GM18868 (cell line): ENCODE data around the gene TMEM181.
A peak's percentile ranks its signal among the peaks of the same experiment; 100 is the strongest.
"Not testable (repeated sequence)": the region's sequence is repeated elsewhere in the genome, so short reads cannot be mapped to it uniquely, and the experiment has no call there.

ENCODE experiments used
- ATAC-seq: cut with Tn5 transposase; IDR thresholded peaks from one replicate; pipeline ENCODE4 v1.9.1; 2021; ENCODE audit warnings: mild to moderate bottlenecking, moderate library complexity; ENCODE audit not compliant: unreplicated experiment

The TMEM181 gene

GRCh38 chr6:158655569-158656450, 95.9 kb downstream of the TMEM181 start:
- ATAC-seq, result no peak

GRCh38 chr6:158656986-158657385, 97.1 kb downstream of the TMEM181 start:
- not testable (repeated sequence) for ATAC-seq

GRCh38 chr6:158660333-158660754, 100.5 kb downstream of the TMEM181 start:
- ATAC-seq, result no peak

GRCh38 chr6:158661156-158661685, 101.3 kb downstream of the TMEM181 start:
- ATAC-seq, result no peak

GRCh38 chr6:158662607-158662953, 102.7 kb downstream of the TMEM181 start:
- ATAC-seq, result no peak

GRCh38 chr6:158662954-158663624, 103.2 kb downstream of the TMEM181 start:
- ATAC-seq, result no peak

- no peak for ATAC-seq
Observed at GRCh38 chr6:158663625-158664165, 103.8 kb downstream of the TMEM181 start.

- no peak for ATAC-seq
Observed at GRCh38 chr6:158665332-158665731, 105.4 kb downstream of the TMEM181 start.

GRCh38 chr6:158666628-158667359, 106.9 kb downstream of the TMEM181 start:
- ATAC-seq, result no peak

- peak; percentile 45 for ATAC-seq
Observed at GRCh38 chr6:158667360-158667981, 107.6 kb downstream of the TMEM181 start.

- no peak for ATAC-seq
Observed at GRCh38 chr6:158668707-158669103, 108.8 kb downstream of the TMEM181 start.

GRCh38 chr6:158669145-158670035, 109.5 kb downstream of the TMEM181 start:
- ATAC-seq, result no peak

GRCh38 chr6:158672119-158672518, 112.2 kb downstream of the TMEM181 start:
- ATAC-seq, result not testable (repeated sequence)

- ATAC-seq, result no peak
Observed at GRCh38 chr6:158672726-158673125, 112.8 kb downstream of the TMEM181 start.

GRCh38 chr6:158674342-158675131, 114.6 kb downstream of the TMEM181 start:
- no peak for ATAC-seq

GRCh38 chr6:158677094-158677493, 117.2 kb downstream of the TMEM181 start:
- ATAC-seq, result not testable (repeated sequence)

GRCh38 chr6:158677906-158678578, 118.2 kb downstream of the TMEM181 start:
- no peak for ATAC-seq

- no peak for ATAC-seq
Observed at GRCh38 chr6:158680015-158680414, 120.1 kb downstream of the TMEM181 start.
